Renal cortex interstitium (tissue), 11 donors: ENCODE measurements around the gene METTL2B. TPM values are rescaled to one million over a fixed set of nuclear protein-coding genes. Genes with fewer than 3 reads are reported as not detected.
"Not testable (repeated sequence)": the region's sequence is repeated elsewhere in the genome, so short reads cannot be mapped to it uniquely, and the experiment has no call there.

Experiments used
- DNase-seq, 11 donors: peaks; one replicate each; pipeline ENCODE4 v3.0.0-alpha.2; 2013; ENCODE audit warnings: low read depth in 9 of 11, low spot score in 4 of 11; ENCODE audit errors: extremely low read depth in 1 of 11
- polyA plus RNA-seq, 3 donors: library from polyadenylated mRNA; unstranded; fragments of 120-200 nt; gene quantifications; one replicate each; pipeline ENCODE4 v1.2.1, GENCODE V29; 2013; ENCODE audit not compliant: insufficient read length in 3 of 3

Gene METTL2B
- polyA plus RNA-seq, 3 donors, result 27.4 to 32.2 (median 29.1) TPM

GRCh38 chr7:128554394-128554793 lies 77.8 kb downstream of the METTL2B start:
- DNase-seq, result not testable (repeated sequence)

Other genes with a start within 250 kb of the METTL2B start
- under 1 TPM; 0.16 to 0.76 (median 0.20) TPM for gene LEP, start 235.5 kb upstream of the METTL2B start, polyA plus RNA-seq
- 10 to 100 TPM; 40.3 to 55.6 (median 45.7) TPM for gene RBM28, start 132.8 kb upstream of the METTL2B start, polyA plus RNA-seq
- gene PRRT4, start 115.1 kb upstream of the METTL2B start, polyA plus RNA-seq, result 1 to 10 TPM in 2 of 3 donors, under 1 TPM in 1; 0.65 to 1.5 (median 1.0) TPM
- 10 to 100 TPM; 25.3 to 30.3 (median 28.3) TPM for gene IMPDH1, start 66.8 kb upstream of the METTL2B start, polyA plus RNA-seq
- gene HILPDA, start 20.9 kb upstream of the METTL2B start, polyA plus RNA-seq, result 10 to 100 TPM; 19.0 to 25.4 (median 19.9) TPM
- gene GARIN1A, start 195.5 kb downstream of the METTL2B start, polyA plus RNA-seq, result 1 to 10 TPM; 2.4 to 4.3 (median 2.7) TPM